Measurements from ENCODE around the gene HMCN2.
"Not testable (repeated sequence)": the region's sequence is repeated elsewhere in the genome, so short reads cannot be mapped to it uniquely, and the experiment has no call there.

The HMCN2 gene

DNA sequence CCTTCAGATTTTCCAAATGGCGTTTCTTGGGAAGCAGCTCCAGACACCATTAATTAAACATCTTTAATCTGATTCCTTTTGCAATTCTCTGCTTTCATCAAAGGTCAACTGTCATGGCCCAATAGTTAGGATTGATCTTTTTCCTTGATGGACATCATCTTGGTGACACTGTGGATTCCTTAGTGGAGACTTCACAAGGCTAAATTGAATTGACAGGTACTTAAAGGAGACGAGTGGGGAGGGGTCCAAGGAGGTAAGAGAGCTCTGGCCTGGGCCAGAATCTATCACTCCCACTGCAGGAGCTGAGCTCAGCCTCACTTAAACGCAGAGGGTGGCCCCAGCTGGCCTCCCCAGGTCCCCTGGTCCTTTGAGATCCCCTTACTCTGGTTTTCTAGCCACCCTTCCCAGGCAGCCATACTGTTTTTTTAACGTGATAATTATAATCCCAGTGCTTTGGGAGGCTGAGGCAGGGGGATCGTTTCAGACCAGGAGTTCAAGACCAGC lies 9.9 kb upstream of the HMCN2 start:
- TF ChIP-seq EZH2 (IDR thresholded peaks at IDR 0.05) (no peak), FOXP2 (optimal IDR thresholded peaks at IDR 0.05; ENCODE audit: control extremely low read depth, extremely low read length, insufficient read depth) (no peak), POLR2AphosphoS5 (IDR thresholded peaks at IDR 0.05; ENCODE audit: borderline replicate concordance, low read depth, low read length) (no peak)
- Histone ChIP-seq H3K27ac (no peak overlapping the region), H3K9ac (ENCODE audit: insufficient read length) (no peak overlapping the region), H3K9me3 (ENCODE audit: low read depth, low read length) (no peaks in the 10 kb centered on the region), H3K4me3 (no peak overlapping the region), H3K36me3 (ENCODE audit: insufficient read depth, low read length) (no peaks in the 10 kb centered on the region)
- DNase-seq (ENCODE audit: low read depth, low spot score): no peak

DNA sequence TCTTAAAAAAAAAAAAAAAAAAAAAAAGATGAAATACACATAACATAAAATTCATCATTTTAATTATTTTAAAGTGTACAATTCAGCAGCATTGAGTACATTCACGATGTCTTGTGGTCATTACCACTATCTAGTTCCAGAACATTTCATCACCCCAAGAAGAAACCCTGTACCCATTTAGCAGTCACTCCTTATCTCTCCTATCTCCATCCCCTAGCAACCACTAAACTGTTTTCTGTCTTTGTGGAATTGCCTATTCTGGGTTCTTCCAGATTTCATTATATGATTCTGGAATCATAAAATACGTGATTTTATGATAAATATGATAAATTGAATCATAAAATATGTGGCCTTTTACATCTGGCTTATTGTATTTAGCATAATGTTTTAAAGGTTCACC lies 8.9 kb upstream of the HMCN2 start:
- DNase-seq (ENCODE audit: low read depth, low spot score): no peak
- Histone ChIP-seq H3K36me3 (ENCODE audit: insufficient read depth, low read length) (no peaks in the 10 kb centered on the region), H3K4me3 (no peak overlapping the region), H3K9ac (ENCODE audit: insufficient read length) (no peak overlapping the region), H3K27ac (no peak overlapping the region), H3K9me3 (ENCODE audit: low read depth, low read length) (no peaks in the 10 kb centered on the region)
- TF ChIP-seq FOXP2 (optimal IDR thresholded peaks at IDR 0.05; ENCODE audit: control extremely low read depth, extremely low read length, insufficient read depth): no peak
- TF ChIP-seq POLR2AphosphoS5 (IDR thresholded peaks at IDR 0.05; ENCODE audit: borderline replicate concordance, low read depth, low read length): no peak

DNA sequence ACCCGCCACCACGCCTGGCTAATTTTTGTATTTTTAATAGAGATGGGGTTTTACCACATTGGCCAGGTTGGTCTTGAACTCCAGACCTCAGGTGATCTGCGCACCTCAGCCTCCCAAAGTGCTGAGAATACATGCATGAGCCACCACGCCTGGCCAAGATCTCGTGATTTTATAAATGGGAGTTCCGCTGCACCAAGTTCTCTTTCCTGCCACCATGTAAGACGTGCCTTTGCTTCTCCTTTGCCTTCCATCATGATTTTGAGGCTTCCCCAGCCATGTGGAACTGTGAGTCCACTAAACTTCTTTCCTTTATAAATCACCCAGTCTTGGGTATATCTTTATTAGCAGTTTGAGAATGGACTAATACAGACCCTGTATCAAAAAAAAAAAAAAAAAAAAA lies 7.4 kb upstream of the HMCN2 start:
- not testable (repeated sequence) for H3K9me3 ChIP-seq (ENCODE audit: low read depth, low read length); H3K4me3 ChIP-seq; H3K9ac ChIP-seq (ENCODE audit: insufficient read length); DNase-seq (ENCODE audit: low read depth, low spot score); H3K27ac ChIP-seq; H3K36me3 ChIP-seq (ENCODE audit: insufficient read depth, low read length)

DNA sequence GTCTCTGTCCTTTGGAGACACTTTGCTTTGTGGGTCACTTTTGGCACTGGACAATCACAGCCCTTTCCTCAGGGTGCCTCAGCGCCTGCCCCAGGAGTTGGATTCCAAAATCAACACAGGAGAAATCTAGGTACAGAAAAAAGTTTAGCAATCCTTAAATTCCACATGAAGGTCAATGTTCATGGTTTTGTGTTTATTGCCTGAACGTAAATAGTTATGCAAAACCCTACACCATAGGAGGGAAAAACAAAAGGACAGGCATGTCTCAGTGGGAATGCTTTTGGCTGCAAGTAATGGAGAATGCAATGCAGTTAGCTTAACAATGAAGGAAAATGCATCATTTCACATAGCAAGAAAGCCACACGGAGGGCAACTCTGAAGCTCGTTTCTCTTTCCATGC lies 6.5 kb upstream of the HMCN2 start:
- no peak overlapping the region for H3K27ac ChIP-seq
- no peak overlapping the region for H3K9ac ChIP-seq (ENCODE audit: insufficient read length)
- TF ChIP-seq POLR2AphosphoS5 (IDR thresholded peaks at IDR 0.05; ENCODE audit: borderline replicate concordance, low read depth, low read length): no peak
- TF ChIP-seq FOXP2 (optimal IDR thresholded peaks at IDR 0.05; ENCODE audit: control extremely low read depth, extremely low read length, insufficient read depth): no peak
- no peak for TF ChIP-seq EZH2 (IDR thresholded peaks at IDR 0.05)
- no peaks in the 10 kb centered on the region for H3K36me3 ChIP-seq (ENCODE audit: insufficient read depth, low read length)
- no peaks in the 10 kb centered on the region for H3K9me3 ChIP-seq (ENCODE audit: low read depth, low read length)
- no peak for DNase-seq (ENCODE audit: low read depth, low spot score)
- no peak overlapping the region for H3K4me3 ChIP-seq

DNA sequence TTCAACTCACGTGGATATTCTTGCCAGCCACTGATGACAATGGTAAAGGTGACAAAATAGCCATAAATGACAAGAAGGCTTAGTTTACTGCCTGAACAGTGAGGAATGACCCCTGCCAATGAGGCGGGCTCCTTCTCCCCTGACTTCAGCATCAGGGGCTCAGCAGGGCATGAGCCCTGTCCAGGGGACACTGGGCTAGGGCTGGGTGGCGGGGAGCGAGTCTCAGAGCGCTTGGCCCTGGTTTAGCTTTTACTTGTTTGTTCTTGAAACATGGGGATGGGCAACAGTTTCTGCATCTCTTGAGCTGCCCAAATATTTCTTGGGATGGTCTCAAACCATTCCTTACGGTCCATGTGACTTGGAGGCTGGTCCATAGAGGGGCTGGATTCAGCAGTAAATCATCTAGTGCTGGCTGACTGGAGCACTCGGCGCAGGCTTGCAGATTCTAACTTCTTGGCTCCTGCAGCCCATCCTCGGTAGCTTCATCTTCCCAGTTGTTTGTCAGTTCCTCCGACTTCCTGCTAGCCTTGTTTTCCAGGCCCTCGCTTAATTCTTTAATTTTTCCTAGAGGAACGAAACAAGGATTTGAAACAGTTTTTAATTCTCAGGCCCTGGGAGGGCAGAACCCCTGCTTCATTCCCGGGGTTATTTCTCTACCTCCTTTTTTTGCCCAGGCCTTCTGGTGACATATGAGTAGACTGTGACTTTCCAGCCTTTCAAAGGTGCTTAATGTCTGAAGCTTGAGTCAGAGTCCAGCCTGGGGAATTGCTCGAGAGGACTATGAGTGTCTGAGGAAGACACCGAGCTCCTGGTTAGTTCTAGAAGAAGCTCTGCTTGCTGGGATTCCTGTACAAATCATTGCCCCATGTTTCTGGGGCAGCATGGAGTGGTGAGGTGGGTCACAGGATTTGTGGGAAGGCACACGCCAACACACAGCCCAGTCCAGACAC lies 4.5 kb upstream of the HMCN2 start:
- TF ChIP-seq EZH2 (IDR thresholded peaks at IDR 0.05) (no peak), POLR2AphosphoS5 (IDR thresholded peaks at IDR 0.05; ENCODE audit: borderline replicate concordance, low read depth, low read length) (no peak), FOXP2 (optimal IDR thresholded peaks at IDR 0.05; ENCODE audit: control extremely low read depth, extremely low read length, insufficient read depth) (no peak)

DNA sequence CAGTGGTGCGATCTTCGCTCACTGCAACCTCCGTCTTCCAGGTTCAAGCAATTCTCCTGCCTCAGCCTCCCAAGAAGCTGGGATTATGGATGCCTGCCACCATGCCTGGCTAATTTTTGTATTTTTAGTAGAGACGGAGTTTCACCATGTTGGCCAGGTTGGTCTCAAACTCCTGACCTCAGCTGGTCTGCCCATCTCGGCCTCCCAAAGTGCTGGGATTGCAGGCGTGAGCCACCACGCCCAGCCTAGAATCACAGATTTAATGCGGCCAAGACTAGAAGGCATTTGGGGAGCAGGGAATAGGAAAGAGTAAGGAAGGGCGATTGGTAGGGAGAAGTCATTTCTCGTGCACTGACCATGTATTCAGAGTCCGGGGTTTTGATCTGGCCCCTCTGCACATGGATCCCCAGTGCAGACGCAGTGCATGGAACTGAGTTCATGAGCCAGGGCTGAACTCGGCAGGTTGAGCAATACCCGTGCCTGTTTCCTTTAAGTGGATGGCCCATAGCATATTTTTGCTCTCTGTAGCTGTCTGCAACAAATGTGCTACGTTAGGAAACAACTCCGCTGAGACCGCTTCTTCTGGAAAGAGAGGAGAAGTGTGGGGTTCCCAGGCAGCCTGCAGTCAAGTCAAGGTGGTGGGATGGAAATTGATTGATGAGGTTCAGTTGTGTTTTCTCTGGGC lies 3.4 kb upstream of the HMCN2 start:
- Histone ChIP-seq H3K9me3 (ENCODE audit: low read depth, low read length) (no peaks in the 10 kb centered on the region), H3K9ac (ENCODE audit: insufficient read length) (no peak overlapping the region), H3K36me3 (ENCODE audit: insufficient read depth, low read length) (no peaks in the 10 kb centered on the region), H3K27ac (no peak overlapping the region), H3K4me3 (no peak overlapping the region)
- no peak for DNase-seq (ENCODE audit: low read depth, low spot score)
- TF ChIP-seq POLR2AphosphoS5 (IDR thresholded peaks at IDR 0.05; ENCODE audit: borderline replicate concordance, low read depth, low read length) (no peak), EZH2 (IDR thresholded peaks at IDR 0.05) (no peak), FOXP2 (optimal IDR thresholded peaks at IDR 0.05; ENCODE audit: control extremely low read depth, extremely low read length, insufficient read depth) (no peak)

More for the DNA sequence above, 4.5 kb upstream of the HMCN2 start:
- Histone ChIP-seq H3K4me3 (no peak overlapping the region), H3K9me3 (ENCODE audit: low read depth, low read length) (no peaks in the 10 kb centered on the region), H3K36me3 (ENCODE audit: insufficient read depth, low read length) (no peaks in the 10 kb centered on the region), H3K27ac (no peak overlapping the region), H3K9ac (ENCODE audit: insufficient read length) (no peak overlapping the region)
- no peak for DNase-seq (ENCODE audit: low read depth, low spot score)

DNA sequence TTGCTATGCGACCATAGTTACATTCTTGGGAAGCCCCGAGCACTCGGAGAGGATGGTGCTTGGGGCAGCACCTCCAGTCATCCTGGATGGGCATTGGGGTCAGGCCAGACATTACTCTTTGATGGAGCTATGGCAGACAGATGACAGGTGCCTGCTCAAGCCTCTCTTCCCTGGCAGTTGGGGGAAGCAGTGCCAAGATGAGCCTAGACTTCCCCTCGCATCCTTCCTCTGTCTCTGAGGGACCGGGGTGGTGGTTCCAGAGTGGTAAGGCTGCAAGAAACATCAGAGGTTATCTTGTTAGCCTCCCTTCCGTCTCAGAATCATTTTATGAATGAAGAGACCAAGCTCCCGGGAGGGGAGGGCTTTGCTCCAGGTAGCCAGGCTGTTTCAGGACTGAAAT lies 2.8 kb upstream of the HMCN2 start:
- no peak overlapping the region for H3K27ac ChIP-seq
- H3K9ac ChIP-seq (ENCODE audit: insufficient read length): no peak overlapping the region
- H3K36me3 ChIP-seq (ENCODE audit: insufficient read depth, low read length): no peaks in the 10 kb centered on the region
- no peak overlapping the region for H3K4me3 ChIP-seq
- no peaks in the 10 kb centered on the region for H3K9me3 ChIP-seq (ENCODE audit: low read depth, low read length)
- DNase-seq (ENCODE audit: low read depth, low spot score): no peak
- TF ChIP-seq FOXP2 (optimal IDR thresholded peaks at IDR 0.05; ENCODE audit: control extremely low read depth, extremely low read length, insufficient read depth): no peak
- no peak for TF ChIP-seq POLR2AphosphoS5 (IDR thresholded peaks at IDR 0.05; ENCODE audit: borderline replicate concordance, low read depth, low read length)
- TF ChIP-seq EZH2 (IDR thresholded peaks at IDR 0.05): no peak

DNA sequence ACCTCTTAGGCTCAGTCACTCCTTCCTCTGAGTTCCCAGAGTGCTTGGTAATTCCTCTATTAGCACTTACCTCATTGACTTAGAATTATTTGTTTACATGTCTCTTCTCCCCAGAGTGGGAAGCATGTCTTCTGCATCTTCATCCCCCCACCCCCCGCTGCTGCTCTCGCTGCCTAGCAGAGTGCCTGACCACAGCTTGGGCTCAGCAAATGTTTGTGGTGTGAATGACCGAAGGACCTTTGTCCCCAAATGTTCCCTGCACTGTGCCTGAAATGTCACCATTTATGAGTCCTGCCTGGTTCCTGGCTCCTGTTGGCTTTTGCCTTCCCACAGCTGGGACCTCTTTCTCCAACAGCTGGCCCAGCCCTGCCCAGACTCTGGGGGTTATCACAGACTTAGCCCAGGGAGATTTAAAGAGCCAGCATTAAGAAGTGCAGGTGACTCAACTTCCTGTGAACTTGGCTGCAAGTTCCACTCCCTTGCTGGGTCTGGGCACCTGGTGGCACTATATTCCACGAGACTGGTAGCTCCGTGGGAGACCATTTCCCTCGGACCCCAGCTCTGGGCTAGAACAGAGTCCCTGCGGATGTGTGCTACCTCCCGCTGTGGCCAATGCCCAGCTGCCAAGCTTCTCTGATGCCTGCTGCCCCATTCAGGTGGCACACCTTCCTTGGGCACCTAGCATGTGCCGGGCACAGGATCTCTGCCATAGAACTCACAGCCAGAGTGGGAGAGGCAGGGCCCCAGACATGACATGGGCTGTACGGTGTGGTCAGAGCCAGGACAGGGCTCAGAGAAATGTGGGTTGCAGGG lies 1.8 kb upstream of the HMCN2 start:
- H3K9ac ChIP-seq (ENCODE audit: insufficient read length): no peak overlapping the region
- H3K36me3 ChIP-seq (ENCODE audit: insufficient read depth, low read length): no peaks in the 10 kb centered on the region
- no peaks in the 10 kb centered on the region for H3K9me3 ChIP-seq (ENCODE audit: low read depth, low read length)
- H3K4me3 ChIP-seq: no peak overlapping the region
- no peak for DNase-seq (ENCODE audit: low read depth, low spot score)
- H3K27ac ChIP-seq: no peak overlapping the region
- TF ChIP-seq FOXP2 (optimal IDR thresholded peaks at IDR 0.05; ENCODE audit: control extremely low read depth, extremely low read length, insufficient read depth) (no peak), EZH2 (IDR thresholded peaks at IDR 0.05) (no peak), POLR2AphosphoS5 (IDR thresholded peaks at IDR 0.05; ENCODE audit: borderline replicate concordance, low read depth, low read length) (no peak)
